HG03159 (cell line): ENCODE data around the gene SLC44A5.
"Not testable (repeated sequence)": the region's sequence is repeated elsewhere in the genome, so short reads cannot be mapped to it uniquely, and the experiment has no call there.

Experiments
- ATAC-seq: cut with Tn5 transposase; IDR thresholded peaks from one replicate; pipeline ENCODE4 v1.9.1; 2021; ENCODE audit warnings: mild to moderate bottlenecking, moderate library complexity; ENCODE audit not compliant: unreplicated experiment

Gene SLC44A5

GRCh38 chr1:75375476-75376447 lies 235.2 kb downstream of the SLC44A5 start:
- not testable (repeated sequence) for ATAC-seq

GRCh38 chr1:75373542-75374159 lies 237.3 kb downstream of the SLC44A5 start:
- ATAC-seq: no peak

- no peak for ATAC-seq
Observed at GRCh38 chr1:75366595-75366994, 244.3 kb downstream of the SLC44A5 start.

GRCh38 chr1:75361260-75361659 lies 249.7 kb downstream of the SLC44A5 start:
- no peak for ATAC-seq

- ATAC-seq: not testable (repeated sequence)
Observed at GRCh38 chr1:75354267-75354666, 256.6 kb downstream of the SLC44A5 start.

GRCh38 chr1:75353051-75353450 lies 257.9 kb downstream of the SLC44A5 start:
- no peak for ATAC-seq

- no peak for ATAC-seq
Observed at GRCh38 chr1:75345538-75346292, 265.2 kb downstream of the SLC44A5 start.

- ATAC-seq: no peak
Observed at GRCh38 chr1:75342786-75343185, 268.1 kb downstream of the SLC44A5 start.

- peak; percentile 40 for ATAC-seq
Observed at GRCh38 chr1:75341537-75341936, 269.4 kb downstream of the SLC44A5 start.

GRCh38 chr1:75338616-75339483 lies 272.1 kb downstream of the SLC44A5 start:
- ATAC-seq: peak; percentile 94

GRCh38 chr1:75334876-75335389 lies 276.0 kb downstream of the SLC44A5 start:
- ATAC-seq: no peak

- ATAC-seq: no peak
Observed at GRCh38 chr1:75330624-75331023, 280.3 kb downstream of the SLC44A5 start.

- ATAC-seq: no peak
Observed at GRCh38 chr1:75328691-75329090, 282.2 kb downstream of the SLC44A5 start.

GRCh38 chr1:75327395-75327794 lies 283.5 kb downstream of the SLC44A5 start:
- no peak for ATAC-seq

GRCh38 chr1:75317976-75318375 lies 292.9 kb downstream of the SLC44A5 start:
- no peak for ATAC-seq

- no peak for ATAC-seq
Observed at GRCh38 chr1:75316230-75316629, 294.7 kb downstream of the SLC44A5 start.

- no peak for ATAC-seq
Observed at GRCh38 chr1:75312620-75313019, 298.3 kb downstream of the SLC44A5 start.

- ATAC-seq: no peak
Observed at GRCh38 chr1:75310067-75310466, 300.8 kb downstream of the SLC44A5 start.

- no peak for ATAC-seq
Observed at GRCh38 chr1:75308365-75308764, 302.5 kb downstream of the SLC44A5 start.

GRCh38 chr1:75305061-75305460 lies 305.9 kb downstream of the SLC44A5 start:
- ATAC-seq: no peak
